ENCODE measurements around the gene RFX2. TPM values are rescaled to one million over a fixed set of nuclear protein-coding genes. Genes with fewer than 3 reads are reported as not detected.
A peak's percentile ranks its signal among the peaks of the same experiment; 100 is the strongest.

Gene RFX2
- total and polyA plus RNA-seq, 4 donors: 0.67 to 5.1 (median 2.8) TPM

DNA sequence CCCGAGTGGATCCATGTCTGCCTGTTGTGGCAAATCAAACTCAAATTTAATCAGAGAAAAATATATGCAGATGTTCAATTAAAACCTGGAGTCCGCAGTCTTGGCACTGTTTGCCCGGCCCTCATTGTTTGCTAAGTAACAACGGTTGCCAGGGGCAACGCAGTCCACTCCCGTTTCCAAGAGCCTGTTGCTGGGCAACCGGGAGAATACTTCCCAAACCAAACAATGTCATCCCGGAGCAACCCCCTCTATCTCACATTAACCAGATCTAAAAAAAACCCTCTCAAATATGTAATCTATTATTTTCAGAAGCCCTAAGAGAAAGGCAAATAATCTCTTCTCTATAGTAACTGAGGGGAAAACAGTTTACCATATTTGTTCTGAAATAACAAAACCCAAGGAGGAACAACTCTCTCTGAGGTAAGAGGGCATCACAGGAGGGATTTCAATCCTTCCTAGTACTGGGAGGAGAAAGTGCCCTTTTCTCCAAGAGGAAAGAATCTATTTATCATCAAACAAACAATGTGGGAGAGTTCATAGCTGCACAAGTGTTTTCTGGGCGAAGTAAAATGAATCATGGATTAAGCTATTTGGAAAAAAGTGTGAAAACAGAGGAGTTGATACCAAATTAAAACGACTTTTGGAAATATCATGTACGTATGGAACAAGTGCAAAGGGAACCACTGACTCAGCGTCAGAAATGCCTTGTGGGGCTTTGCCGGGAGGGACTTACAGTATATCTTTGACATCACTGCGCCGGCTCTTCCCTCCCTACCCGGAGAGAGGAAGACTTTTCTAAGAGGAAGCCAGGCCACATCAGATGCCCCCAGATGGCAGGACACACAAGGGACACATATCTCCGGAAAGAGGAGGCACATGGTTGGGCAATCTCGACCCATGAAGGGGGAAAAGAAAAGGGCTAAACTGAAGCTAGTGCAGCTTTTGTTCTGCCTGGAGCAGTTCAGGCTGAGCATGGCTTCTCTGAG is 43.3 kb downstream of the RFX2 start:
- peak; percentile 73 for DNase-seq (ENCODE audit: low spot score)
- 18% methylated on average over 18 of the region's 18 CpGs for WGBS
- TF ChIP-seq TAF1 (conservative IDR thresholded peaks at IDR 0.05): no peak
- TF ChIP-seq FOXA2 (IDR thresholded peaks at IDR 0.05): no peak
- TF ChIP-seq GABPA (IDR thresholded peaks at IDR 0.05 in 1 of 2, conservative IDR thresholded peaks at IDR 0.05 in 1 of 2): no peak
- no peak for TF ChIP-seq YY1 (IDR thresholded peaks at IDR 0.05)
- TF ChIP-seq JUND (IDR thresholded peaks at IDR 0.05): no peak
- TF ChIP-seq SP1 (IDR thresholded peaks at IDR 0.05): peak; percentile 71
- peak in 1 of 2 donors; percentile 30 for TF ChIP-seq HNF4A (conservative IDR thresholded peaks at IDR 0.05)
- TF ChIP-seq, protein P1, sequence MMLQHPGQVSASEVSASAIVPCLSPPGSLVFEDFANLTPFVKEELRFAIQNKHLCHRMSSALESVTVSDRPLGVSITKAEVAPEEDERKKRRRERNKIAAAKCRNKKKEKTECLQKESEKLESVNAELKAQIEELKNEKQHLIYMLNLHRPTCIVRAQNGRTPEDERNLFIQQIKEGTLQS (IDR thresholded peaks at IDR 0.05): peak; percentile 26
- peak in 1 of 2 donors; percentile 25 for TF ChIP-seq RXRA (IDR thresholded peaks at IDR 0.05)
- TF ChIP-seq NR2F2 (IDR thresholded peaks at IDR 0.05): peak; percentile 40
- TF ChIP-seq FOXA1 (IDR thresholded peaks at IDR 0.05): no peak
- TF ChIP-seq, protein P2, sequence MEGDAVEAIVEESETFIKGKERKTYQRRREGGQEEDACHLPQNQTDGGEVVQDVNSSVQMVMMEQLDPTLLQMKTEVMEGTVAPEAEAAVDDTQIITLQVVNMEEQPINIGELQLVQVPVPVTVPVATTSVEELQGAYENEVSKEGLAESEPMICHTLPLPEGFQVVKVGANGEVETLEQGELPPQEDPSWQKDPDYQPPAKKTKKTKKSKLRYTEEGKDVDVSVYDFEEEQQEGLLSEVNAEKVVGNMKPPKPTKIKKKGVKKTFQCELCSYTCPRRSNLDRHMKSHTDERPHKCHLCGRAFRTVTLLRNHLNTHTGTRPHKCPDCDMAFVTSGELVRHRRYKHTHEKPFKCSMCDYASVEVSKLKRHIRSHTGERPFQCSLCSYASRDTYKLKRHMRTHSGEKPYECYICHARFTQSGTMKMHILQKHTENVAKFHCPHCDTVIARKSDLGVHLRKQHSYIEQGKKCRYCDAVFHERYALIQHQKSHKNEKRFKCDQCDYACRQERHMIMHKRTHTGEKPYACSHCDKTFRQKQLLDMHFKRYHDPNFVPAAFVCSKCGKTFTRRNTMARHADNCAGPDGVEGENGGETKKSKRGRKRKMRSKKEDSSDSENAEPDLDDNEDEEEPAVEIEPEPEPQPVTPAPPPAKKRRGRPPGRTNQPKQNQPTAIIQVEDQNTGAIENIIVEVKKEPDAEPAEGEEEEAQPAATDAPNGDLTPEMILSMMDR (IDR thresholded peaks at IDR 0.05; ENCODE audit: low read depth, low read length, missing input control): no peak
- no peak for TF ChIP-seq HNF4G (IDR thresholded peaks at IDR 0.05)
- TF ChIP-seq EGR1 (IDR thresholded peaks at IDR 0.05; ENCODE audit: low read depth in 2 of 2): peak in 1 of 2 donors; percentile 41
- TF ChIP-seq, protein P3, sequence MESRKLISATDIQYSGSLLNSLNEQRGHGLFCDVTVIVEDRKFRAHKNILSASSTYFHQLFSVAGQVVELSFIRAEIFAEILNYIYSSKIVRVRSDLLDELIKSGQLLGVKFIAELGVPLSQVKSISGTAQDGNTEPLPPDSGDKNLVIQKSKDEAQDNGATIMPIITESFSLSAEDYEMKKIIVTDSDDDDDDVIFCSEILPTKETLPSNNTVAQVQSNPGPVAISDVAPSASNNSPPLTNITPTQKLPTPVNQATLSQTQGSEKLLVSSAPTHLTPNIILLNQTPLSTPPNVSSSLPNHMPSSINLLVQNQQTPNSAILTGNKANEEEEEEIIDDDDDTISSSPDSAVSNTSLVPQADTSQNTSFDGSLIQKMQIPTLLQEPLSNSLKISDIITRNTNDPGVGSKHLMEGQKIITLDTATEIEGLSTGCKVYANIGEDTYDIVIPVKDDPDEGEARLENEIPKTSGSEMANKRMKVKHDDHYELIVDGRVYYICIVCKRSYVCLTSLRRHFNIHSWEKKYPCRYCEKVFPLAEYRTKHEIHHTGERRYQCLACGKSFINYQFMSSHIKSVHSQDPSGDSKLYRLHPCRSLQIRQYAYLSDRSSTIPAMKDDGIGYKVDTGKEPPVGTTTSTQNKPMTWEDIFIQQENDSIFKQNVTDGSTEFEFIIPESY (IDR thresholded peaks at IDR 0.05): no peak
- TF ChIP-seq, protein P4, sequence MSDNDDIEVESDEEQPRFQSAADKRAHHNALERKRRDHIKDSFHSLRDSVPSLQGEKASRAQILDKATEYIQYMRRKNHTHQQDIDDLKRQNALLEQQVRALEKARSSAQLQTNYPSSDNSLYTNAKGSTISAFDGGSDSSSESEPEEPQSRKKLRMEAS (IDR thresholded peaks at IDR 0.05): no peak
- TF ChIP-seq, protein P5, sequence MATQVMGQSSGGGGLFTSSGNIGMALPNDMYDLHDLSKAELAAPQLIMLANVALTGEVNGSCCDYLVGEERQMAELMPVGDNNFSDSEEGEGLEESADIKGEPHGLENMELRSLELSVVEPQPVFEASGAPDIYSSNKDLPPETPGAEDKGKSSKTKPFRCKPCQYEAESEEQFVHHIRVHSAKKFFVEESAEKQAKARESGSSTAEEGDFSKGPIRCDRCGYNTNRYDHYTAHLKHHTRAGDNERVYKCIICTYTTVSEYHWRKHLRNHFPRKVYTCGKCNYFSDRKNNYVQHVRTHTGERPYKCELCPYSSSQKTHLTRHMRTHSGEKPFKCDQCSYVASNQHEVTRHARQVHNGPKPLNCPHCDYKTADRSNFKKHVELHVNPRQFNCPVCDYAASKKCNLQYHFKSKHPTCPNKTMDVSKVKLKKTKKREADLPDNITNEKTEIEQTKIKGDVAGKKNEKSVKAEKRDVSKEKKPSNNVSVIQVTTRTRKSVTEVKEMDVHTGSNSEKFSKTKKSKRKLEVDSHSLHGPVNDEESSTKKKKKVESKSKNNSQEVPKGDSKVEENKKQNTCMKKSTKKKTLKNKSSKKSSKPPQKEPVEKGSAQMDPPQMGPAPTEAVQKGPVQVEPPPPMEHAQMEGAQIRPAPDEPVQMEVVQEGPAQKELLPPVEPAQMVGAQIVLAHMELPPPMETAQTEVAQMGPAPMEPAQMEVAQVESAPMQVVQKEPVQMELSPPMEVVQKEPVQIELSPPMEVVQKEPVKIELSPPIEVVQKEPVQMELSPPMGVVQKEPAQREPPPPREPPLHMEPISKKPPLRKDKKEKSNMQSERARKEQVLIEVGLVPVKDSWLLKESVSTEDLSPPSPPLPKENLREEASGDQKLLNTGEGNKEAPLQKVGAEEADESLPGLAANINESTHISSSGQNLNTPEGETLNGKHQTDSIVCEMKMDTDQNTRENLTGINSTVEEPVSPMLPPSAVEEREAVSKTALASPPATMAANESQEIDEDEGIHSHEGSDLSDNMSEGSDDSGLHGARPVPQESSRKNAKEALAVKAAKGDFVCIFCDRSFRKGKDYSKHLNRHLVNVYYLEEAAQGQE (IDR thresholded peaks at IDR 0.05): peak; percentile 60
- peak in 1 of 2 donors; percentile 28 for TF ChIP-seq RAD21 (IDR thresholded peaks at IDR 0.05)
- Histone ChIP-seq H3K4me1 (ENCODE audit: control insufficient read depth in 4 of 4, insufficient read depth in 4 of 4, low read length in 3 of 4) (peaks cover 4 to 25% (median 19%) of the 10 kb centered on the region in 4 donors), H3K36me3 (ENCODE audit: control insufficient read depth in 4 of 4, insufficient read depth in 3 of 4, low read depth in 1 of 4, low read length in 3 of 4) (no peaks in the 10 kb centered on the region), H3K27me3 (ENCODE audit: control insufficient read depth in 4 of 4, insufficient read depth in 4 of 4, low read length in 3 of 4) (no peaks in the 10 kb centered on the region), H3K27ac (ENCODE audit: low read depth in 1 of 2, low read length in 2 of 2) (peak overlapping the region; percentile 85 to 89), H3K9me3 (ENCODE audit: control insufficient read depth in 4 of 4, low read length in 3 of 4) (no peaks in the 10 kb centered on the region), H3K4me3 (ENCODE audit: low read depth in 1 of 3, low read length in 3 of 3) (no peak overlapping the region), H3K9ac (ENCODE audit: low read depth in 1 of 2, low read length in 2 of 2) (peak overlapping the region in 1 of 2 donors; percentile 87)
